ENCODE results near the gene MMP24.

DNA sequence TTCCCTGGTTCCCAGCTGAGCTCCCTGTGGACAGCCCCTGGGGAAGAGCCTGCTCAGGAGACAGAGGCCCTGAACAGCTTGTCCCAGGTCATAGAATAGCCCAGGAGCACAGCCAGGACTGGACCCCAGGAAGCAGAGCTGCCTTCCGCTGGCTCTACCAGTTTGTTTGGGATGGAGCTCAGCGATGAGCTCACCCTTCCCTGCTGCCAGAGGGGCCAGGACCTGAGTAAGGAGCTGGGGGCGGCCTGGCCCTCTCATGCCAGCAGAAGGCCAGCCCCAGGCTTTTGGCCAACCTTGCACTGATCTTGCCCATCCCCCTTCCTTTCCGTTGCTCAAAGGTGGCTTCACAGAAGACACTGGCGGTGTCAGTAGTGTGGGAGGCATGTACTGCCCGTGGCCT is 33.9 kb downstream of the MMP24 start:
- TF ChIP-seq, protein P1, sequence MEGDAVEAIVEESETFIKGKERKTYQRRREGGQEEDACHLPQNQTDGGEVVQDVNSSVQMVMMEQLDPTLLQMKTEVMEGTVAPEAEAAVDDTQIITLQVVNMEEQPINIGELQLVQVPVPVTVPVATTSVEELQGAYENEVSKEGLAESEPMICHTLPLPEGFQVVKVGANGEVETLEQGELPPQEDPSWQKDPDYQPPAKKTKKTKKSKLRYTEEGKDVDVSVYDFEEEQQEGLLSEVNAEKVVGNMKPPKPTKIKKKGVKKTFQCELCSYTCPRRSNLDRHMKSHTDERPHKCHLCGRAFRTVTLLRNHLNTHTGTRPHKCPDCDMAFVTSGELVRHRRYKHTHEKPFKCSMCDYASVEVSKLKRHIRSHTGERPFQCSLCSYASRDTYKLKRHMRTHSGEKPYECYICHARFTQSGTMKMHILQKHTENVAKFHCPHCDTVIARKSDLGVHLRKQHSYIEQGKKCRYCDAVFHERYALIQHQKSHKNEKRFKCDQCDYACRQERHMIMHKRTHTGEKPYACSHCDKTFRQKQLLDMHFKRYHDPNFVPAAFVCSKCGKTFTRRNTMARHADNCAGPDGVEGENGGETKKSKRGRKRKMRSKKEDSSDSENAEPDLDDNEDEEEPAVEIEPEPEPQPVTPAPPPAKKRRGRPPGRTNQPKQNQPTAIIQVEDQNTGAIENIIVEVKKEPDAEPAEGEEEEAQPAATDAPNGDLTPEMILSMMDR (IDR thresholded peaks at IDR 0.05): no peak
- no peak for TF ChIP-seq POLR2A (IDR thresholded peaks at IDR 0.05)

Measured in uterus (tissue), 2 donors.